ENCODE results near the gene KIRREL3. TPM values are rescaled to one million over a fixed set of nuclear protein-coding genes. Genes with fewer than 3 reads are reported as not detected.
A peak's percentile ranks its signal among the peaks of the same experiment; 100 is the strongest.

Gene KIRREL3
- total and polyA plus RNA-seq, 2 of the 8 experiments (the other 6 are each of a cell fraction or from before 2014, with no cell fraction given), result 0.29 to 0.32 TPM

GRCh38 chr11:126696982-126697381, 303.6 kb downstream of the KIRREL3 start:
- Histone ChIP-seq H2AK5ac (ENCODE audit: low read depth, low read length) (no peak overlapping the region; the same call in 1 of the 2 replicates), H2BK5ac (ENCODE audit: low read depth, low read length) (no peak overlapping the region), H3K14ac (ENCODE audit: insufficient read length) (no peak overlapping the region), H2BK20ac (ENCODE audit: low read length) (no peak overlapping the region), H3K79me2 (ENCODE audit: control insufficient read depth in 1 of 2, insufficient read depth in 2 of 2, low read length in 2 of 2) (no peaks in the 10 kb centered on the region), H4K8ac (ENCODE audit: extremely low read depth, insufficient read depth, low read length) (no peak overlapping the region), H4K20me1 (replicated peaks in 1 of 2; ENCODE audit: control insufficient read depth in 1 of 2, insufficient read depth in 2 of 2, low read length in 2 of 2) (no peaks in the 10 kb centered on the region), H3K27me3 (replicated peaks in 1 of 4; ENCODE audit: control insufficient read depth in 3 of 4, extremely low read depth in 1 of 4, insufficient read depth in 3 of 4, low read length in 3 of 4) (no peaks in the 10 kb centered on the region; a peak in 1 of 7 replicates), H3K9ac (replicated peaks in 1 of 4; ENCODE audit: extremely low read depth in 1 of 4, low read depth in 3 of 4, low read length in 3 of 4) (no peak overlapping the region), H3K4ac (replicated peaks; ENCODE audit: insufficient read length, low read depth, low read length) (no peak overlapping the region), H2BK15ac (ENCODE audit: low read length) (no peak overlapping the region), H2BK12ac (ENCODE audit: low read depth, low read length) (no peak overlapping the region), H4K5ac (ENCODE audit: insufficient read length, low read depth, low read length) (no peak overlapping the region), H2BK120ac (replicated peaks; ENCODE audit: low read depth, low read length) (no peak overlapping the region), H4K91ac (replicated peaks; ENCODE audit: insufficient read length, low read length) (no peak overlapping the region), H3K27ac (ENCODE audit: low read depth, low read length) (no peak overlapping the region), H3K56ac (replicated peaks; ENCODE audit: insufficient read length, low read depth, low read length) (no peak overlapping the region), H3K79me1 (ENCODE audit: low read depth, low read length) (no peaks in the 10 kb centered on the region), H3K9me3 (ENCODE audit: insufficient read depth in 2 of 2, low read depth in 1 of 2, low read length in 1 of 2) (no peaks in the 10 kb centered on the region; a peak in 1 of 4 replicates), H3K36me3 (ENCODE audit: control insufficient read depth in 2 of 4, insufficient read depth in 4 of 4, low read length in 3 of 4) (no peaks in the 10 kb centered on the region), H3K23ac (ENCODE audit: insufficient read length) (no peak overlapping the region), H3K23me2 (ENCODE audit: low read depth, low read length) (no peaks in the 10 kb centered on the region; the same call in 1 of the 2 replicates), H3K4me1 (replicated peaks in 1 of 4; ENCODE audit: control insufficient read depth in 3 of 4, insufficient read depth in 4 of 4, low read length in 3 of 4) (peaks cover 0 to 10% (median 0%) of the 10 kb centered on the region in 4 experiments; a peak in 1 of 7 replicates), H3K18ac (ENCODE audit: extremely low read depth, low read length) (no peak overlapping the region), H3K4me3 (ENCODE audit: extremely low read depth in 1 of 4, insufficient read depth in 2 of 4, low read depth in 3 of 4, low read length in 4 of 4) (no peak overlapping the region), H2AFZ (ENCODE audit: low read length) (0 out of 2 replicates have a peak overlapping the region, but pooled peaks have one; percentile 73), H3K4me2 (ENCODE audit: insufficient read depth in 1 of 2, low read depth in 2 of 2, low read length in 2 of 2) (no peak overlapping the region)
- FAIRE-seq (no peak), DNase-seq (ENCODE audit: low read depth in 1 of 2, low spot score in 2 of 2) (no peak)
- ChIA-PET POLR2A (ENCODE audit: partially characterized antibody) (no interaction called here), CTCF (ENCODE audit: partially characterized antibody) (interaction anchor here (1.0 to 1.1 kb wide), 2 partner anchors 20 to 39 kb away, joined by 3 read pairs; no protein-coding TSS in a partner anchor)
- WGBS, 2 experiments (ENCODE audit: extremely low coverage in 1 of 2, insufficient coverage in 1 of 2, insufficient read length in 1 of 2, insufficient replicate concordance in 2 of 2, low coverage in 1 of 2, low lambda C conversion rate in 2 of 2, missing lambda C conversion rate in 1 of 2), result 89% methylated on average over 8 of the region's 8 CpGs; no CpG with 5 or more reads in 1 of the 2 experiments
- TF ChIP-seq ATF2 (IDR thresholded peaks at IDR 0.05; ENCODE audit: low read length) (no peak), ASH2L (IDR thresholded peaks at IDR 0.05; ENCODE audit: low read length) (no peak), RFX5 (IDR thresholded peaks at IDR 0.05; ENCODE audit: borderline replicate concordance, low read depth, low read length) (no peak), CREB1 (IDR thresholded peaks at IDR 0.05) (no peak), EZH2 (IDR thresholded peaks at IDR 0.05; ENCODE audit: low read depth, low read length, severe bottlenecking) (no peak), MAFK (IDR thresholded peaks at IDR 0.05; ENCODE audit: low read depth, low read length) (no peak), NANOG (IDR thresholded peaks at IDR 0.05; ENCODE audit: insufficient read depth, low read depth, low read length, poor library complexity, severe bottlenecking) (no peak), SRF (IDR thresholded peaks at IDR 0.05; ENCODE audit: low read depth, low read length) (no peak), CHD1 (IDR thresholded peaks at IDR 0.05; ENCODE audit: low read depth, low read length) (no peak), TAF7 (optimal IDR thresholded peaks at IDR 0.05; ENCODE audit: borderline replicate concordance, low read depth, low read length) (no peak), CTBP2 (IDR thresholded peaks at IDR 0.05; ENCODE audit: borderline replicate concordance, insufficient read depth, insufficient read length, low read length) (no peak), RAD21 (IDR thresholded peaks at IDR 0.05 in 1 of 2, conservative IDR thresholded peaks at IDR 0.05 in 1 of 2; ENCODE audit: low read depth in 2 of 2, low read length in 2 of 2) (no peak)

Data from H1 (cell line).